Measurements from ENCODE around the gene VGF.

The VGF gene

GRCh38 chr7:101166648-101166908, 1.2 kb upstream of the VGF start:
- no peak for DNase-seq
- Histone ChIP-seq H3K27me3 (replicated peaks) (peaks cover 48% of the 10 kb centered on the region), H3K36me3 (replicated peaks) (no peaks in the 10 kb centered on the region), H3K4me3 (ENCODE audit: low read depth, low read length) (no peak overlapping the region), H3K27ac (no peak overlapping the region)
- in situ Hi-C loops (cut with HindIII; ENCODE audit: low pct_ligation_motif_present, low sequenced_read_pairs): loop anchor here (25.0 kb wide), 1 partner anchor 121 kb away; no protein-coding TSS in a partner anchor
- TF ChIP-seq CTCF (IDR thresholded peaks at IDR 0.05; ENCODE audit: low read depth, low read length, missing control alignments): no peak

DNA sequence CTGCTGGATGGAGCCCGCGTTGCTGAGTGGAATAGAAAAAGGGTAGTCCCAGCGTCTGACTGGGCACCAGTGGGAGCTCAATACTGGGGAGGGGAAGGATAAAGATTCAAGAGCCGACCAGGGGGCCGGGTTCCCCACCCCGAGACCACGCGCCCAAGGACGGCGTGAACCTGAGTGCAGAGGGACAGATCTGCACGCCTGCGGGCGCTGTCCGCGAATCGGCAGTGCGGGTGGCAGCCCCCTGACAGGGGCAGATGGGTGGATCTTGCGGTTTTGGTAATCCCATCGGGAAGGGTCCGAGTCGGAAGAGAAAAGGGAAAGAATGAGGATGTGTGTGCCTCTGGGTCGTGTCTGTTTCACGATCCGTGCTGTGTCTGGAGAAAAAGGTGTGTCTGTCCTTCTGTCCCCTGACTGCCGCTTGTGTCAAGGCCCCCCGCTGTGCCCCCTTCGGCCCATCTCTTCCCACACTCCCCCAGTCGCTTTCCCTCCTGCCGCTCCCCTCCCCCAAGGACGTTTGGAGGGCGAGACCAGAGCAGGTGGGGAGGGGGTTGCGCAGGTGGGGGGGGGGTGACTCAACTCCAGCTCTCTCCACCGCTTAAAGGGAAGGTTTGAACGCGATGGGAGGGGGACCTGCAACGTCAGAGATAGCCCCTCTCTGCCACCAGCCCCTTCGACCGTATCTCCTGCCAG, 734 bp upstream of the VGF start:
- in situ Hi-C loops (cut with HindIII; ENCODE audit: low pct_ligation_motif_present, low sequenced_read_pairs): loop anchor here (25.0 kb wide), 1 partner anchor 121 kb away; no protein-coding TSS in a partner anchor
- Histone ChIP-seq H3K4me3 (ENCODE audit: low read depth, low read length) (peak overlapping the region; percentile 43), H3K27me3 (replicated peaks) (peaks cover 44% of the 10 kb centered on the region), H3K36me3 (replicated peaks) (no peaks in the 10 kb centered on the region), H3K27ac (no peak overlapping the region)
- DNase-seq: no peak
- TF ChIP-seq CTCF (IDR thresholded peaks at IDR 0.05; ENCODE audit: low read depth, low read length, missing control alignments): no peak

- in situ Hi-C loops (cut with HindIII; ENCODE audit: low pct_ligation_motif_present, low sequenced_read_pairs): loop anchor here (25.0 kb wide), 1 partner anchor 123 kb away; no protein-coding TSS in a partner anchor
- TF ChIP-seq CTCF (IDR thresholded peaks at IDR 0.05; ENCODE audit: low read depth, low read length, missing control alignments): no peak
- Histone ChIP-seq H3K27me3 (replicated peaks) (peaks cover 29% of the 10 kb centered on the region), H3K27ac (no peak overlapping the region), H3K4me3 (ENCODE audit: low read depth, low read length) (no peak overlapping the region), H3K36me3 (replicated peaks) (peaks cover 8% of the 10 kb centered on the region)
- no peak for DNase-seq
Measured at GRCh38 chr7:101164071-101164840, 1.1 kb downstream of the VGF start.

- Histone ChIP-seq H3K36me3 (replicated peaks) (peaks cover 16% of the 10 kb centered on the region), H3K27me3 (replicated peaks) (peaks cover 29% of the 10 kb centered on the region), H3K27ac (no peak overlapping the region), H3K4me3 (ENCODE audit: low read depth, low read length) (peak overlapping the region; percentile 24)
- no peak for TF ChIP-seq CTCF (IDR thresholded peaks at IDR 0.05; ENCODE audit: low read depth, low read length, missing control alignments)
- in situ Hi-C loops (cut with HindIII; ENCODE audit: low pct_ligation_motif_present, low sequenced_read_pairs): loop anchor here (25.0 kb wide), 1 partner anchor 124 kb away; no protein-coding TSS in a partner anchor
- no peak for DNase-seq
Measured at GRCh38 chr7:101163279-101164070, 1.9 kb downstream of the VGF start.

DNA sequence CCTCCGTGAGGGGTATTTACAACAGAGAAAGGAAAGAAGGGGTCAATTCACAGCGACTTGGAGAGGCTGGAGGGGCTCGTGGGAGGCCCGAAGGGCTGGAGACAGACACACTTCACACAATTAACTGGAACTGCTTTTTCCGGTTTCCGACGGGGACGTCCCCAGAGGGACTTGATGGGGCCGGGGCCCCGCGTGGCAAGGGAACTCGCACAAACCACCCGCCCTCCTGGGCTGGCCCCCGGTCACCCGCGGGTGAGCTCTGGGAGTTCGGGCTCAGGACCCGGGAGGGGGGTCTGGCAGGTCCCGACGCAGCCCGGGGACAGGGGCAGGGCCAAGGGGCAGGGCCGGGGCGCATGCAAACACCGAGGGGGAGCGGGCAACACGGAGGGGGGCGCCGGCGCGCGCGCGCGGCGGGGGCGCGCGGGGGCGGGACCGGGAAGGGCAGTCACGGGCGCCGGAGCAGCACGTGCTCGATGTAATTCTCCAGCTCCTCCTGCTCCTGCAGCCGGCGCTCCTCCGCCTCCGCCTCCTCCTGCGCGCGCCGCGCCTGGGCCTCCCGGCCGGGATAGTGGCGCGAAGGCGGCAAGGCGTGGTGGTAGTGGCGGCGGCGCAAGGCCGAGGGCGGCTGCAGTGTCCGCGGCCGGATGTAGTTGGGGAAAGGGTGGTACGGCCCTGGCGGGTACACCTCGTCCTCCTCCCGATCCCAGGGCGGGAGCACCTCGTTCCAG, 2.7 kb downstream of the VGF start:
- in situ Hi-C loops (cut with HindIII; ENCODE audit: low pct_ligation_motif_present, low sequenced_read_pairs): loop anchor here (25.0 kb wide), 1 partner anchor 125 kb away; no protein-coding TSS in a partner anchor
- H3K36me3 ChIP-seq (replicated peaks): peaks cover 20% of the 10 kb centered on the region
- TF ChIP-seq CTCF (IDR thresholded peaks at IDR 0.05; ENCODE audit: low read depth, low read length, missing control alignments): no peak
- H3K4me3 ChIP-seq (ENCODE audit: low read depth, low read length): no peak overlapping the region
- no peak overlapping the region for H3K27ac ChIP-seq
- DNase-seq: no peak
- peaks cover 29% of the 10 kb centered on the region for H3K27me3 ChIP-seq (replicated peaks)
